ENCODE results near the gene CARD6.
A peak's percentile ranks its signal among the peaks of the same experiment; 100 is the strongest.

Gene CARD6

DNA sequence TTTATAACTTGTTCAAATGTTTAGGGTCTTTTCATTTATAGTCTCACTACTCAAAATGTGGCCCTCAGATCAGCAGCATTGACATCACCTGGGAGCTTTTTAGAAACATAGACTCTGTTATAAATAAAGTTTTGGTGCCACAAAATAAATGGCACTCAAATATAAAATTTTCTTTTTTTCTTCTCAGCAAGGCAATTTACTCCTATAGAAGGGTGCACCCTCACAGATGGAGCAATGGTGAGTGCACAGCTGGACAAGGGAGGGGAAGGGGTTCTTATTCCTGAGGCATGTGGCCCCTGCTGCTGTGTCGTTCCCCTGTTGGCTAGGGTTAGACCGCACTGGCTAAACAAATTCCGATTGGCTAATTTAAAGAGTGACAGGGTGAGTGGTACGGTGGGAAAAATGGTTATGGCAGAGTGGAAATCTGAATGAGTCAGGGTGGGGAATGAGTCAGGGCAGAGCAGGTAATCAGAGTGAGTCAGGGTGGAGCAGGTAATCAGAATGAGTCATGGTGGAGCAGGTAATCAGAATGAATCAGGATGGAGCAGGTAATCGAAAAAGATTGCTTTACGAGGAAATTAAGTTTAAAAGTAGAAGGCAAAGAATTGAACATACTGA lies 36.3 kb downstream of the CARD6 start:
- TF ChIP-seq, protein P1, sequence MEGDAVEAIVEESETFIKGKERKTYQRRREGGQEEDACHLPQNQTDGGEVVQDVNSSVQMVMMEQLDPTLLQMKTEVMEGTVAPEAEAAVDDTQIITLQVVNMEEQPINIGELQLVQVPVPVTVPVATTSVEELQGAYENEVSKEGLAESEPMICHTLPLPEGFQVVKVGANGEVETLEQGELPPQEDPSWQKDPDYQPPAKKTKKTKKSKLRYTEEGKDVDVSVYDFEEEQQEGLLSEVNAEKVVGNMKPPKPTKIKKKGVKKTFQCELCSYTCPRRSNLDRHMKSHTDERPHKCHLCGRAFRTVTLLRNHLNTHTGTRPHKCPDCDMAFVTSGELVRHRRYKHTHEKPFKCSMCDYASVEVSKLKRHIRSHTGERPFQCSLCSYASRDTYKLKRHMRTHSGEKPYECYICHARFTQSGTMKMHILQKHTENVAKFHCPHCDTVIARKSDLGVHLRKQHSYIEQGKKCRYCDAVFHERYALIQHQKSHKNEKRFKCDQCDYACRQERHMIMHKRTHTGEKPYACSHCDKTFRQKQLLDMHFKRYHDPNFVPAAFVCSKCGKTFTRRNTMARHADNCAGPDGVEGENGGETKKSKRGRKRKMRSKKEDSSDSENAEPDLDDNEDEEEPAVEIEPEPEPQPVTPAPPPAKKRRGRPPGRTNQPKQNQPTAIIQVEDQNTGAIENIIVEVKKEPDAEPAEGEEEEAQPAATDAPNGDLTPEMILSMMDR (IDR thresholded peaks at IDR 0.05): no peak

DNA sequence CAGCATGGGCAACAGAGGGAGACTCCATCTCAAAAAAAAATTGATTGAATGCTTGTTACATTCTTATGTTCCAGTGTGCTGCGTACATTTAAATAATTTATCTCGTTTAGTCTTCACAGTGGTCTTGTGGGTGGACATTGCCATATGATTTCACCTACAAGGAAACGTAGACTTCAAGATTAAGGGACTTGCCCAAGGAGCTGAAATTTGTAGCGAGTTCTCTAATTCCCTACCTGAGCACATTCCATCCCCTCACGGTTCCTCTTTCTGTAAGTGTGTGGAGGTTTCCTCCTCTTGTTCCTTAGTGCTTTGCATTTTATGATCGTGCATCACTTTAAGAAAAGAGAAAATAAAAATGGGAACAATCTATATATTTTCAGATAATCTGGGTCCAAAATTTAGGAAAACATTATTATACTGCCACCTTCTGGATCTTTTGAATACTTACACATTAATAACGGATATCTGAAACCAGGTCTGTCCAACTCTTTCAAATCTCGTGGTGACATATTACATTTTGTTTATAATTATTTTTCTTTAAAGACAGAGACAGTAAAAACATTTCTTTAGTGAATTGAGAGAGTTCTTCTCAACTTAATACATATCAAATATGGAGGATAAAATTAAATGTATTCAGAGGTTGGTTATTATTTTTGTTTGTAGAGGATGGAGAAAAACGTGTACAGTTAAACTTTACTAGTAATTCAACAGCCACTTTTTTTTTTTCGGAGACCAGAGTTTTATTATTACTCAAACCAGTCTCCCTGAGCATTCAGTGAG lies 38.2 kb downstream of the CARD6 start:
- TF ChIP-seq, protein P1 (IDR thresholded peaks at IDR 0.05): peak; percentile 57

DNA sequence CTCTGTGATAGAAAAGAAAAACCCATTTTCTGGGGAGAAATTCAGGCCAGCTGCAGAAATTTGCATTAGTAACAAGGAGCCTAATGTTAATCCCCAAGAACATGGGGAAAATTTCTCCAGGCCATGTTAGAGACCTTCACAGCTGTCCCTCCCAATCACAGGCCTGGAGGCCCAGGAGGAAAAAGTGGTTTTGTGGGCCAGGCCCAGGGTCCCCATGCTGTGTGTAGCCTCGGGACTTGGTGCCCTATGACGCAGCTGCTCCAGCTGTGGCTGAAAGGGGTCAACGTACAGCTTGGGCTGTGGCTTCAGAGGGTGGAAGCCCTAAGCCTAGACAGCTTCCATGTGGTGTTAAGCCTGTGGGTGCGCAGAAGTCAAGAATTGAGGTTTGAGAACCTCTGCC lies 41.1 kb downstream of the CARD6 start:
- TF ChIP-seq, protein P1 (IDR thresholded peaks at IDR 0.05): no peak

DNA sequence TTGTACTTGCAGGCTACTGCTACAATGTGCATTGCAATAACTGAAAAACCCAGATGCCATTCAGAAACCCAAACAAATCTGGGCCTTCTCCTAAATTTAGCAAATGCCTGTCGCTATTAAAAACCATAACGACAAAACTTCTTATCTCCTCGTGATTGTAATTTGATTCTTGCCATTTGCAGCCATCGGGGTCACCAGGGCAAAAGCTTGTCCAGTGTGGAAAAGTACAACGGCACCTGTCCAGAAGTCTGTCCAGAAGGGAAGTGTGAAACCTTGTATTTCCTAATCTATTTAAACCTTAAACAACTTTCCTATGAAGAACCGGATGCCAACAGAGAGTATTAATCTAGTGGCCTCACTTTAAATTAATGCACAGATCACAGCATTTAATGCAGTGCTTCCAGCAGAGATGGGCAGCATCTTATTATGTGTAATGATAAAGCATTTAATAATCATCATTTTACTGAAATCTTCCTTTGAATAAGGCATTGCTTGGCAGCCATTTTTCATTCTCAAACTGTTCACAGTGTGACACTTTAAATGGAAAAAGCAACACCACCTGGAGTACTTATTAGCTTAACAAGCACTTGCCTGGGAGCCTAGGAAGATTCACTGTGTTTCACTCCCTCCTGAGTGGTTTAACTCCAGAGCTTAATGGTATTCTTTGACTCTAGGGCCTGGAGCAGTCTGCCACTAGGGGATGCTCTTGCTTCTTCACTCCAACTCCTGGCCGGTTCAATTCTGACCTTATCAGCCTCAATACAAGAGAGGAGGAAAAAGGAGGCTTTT lies 63.2 kb downstream of the CARD6 start:
- TF ChIP-seq, protein P1 (IDR thresholded peaks at IDR 0.05): peak; percentile 99

DNA sequence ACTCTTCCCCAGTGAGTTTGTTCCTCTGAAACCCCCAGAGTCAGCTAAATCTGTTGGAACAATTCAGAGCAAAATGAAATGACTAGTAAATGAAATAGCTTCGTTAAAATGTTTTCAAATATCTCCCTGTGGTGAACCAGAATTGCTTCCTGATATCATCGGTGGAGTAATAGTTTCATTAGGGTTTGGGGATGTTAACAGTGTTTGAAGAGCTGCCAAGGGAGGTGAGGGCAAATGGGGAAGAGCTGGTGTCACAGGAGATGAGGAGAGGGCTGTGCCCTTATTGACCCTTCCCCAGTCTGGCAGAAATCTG lies 63.8 kb downstream of the CARD6 start:
- TF ChIP-seq, protein P1 (IDR thresholded peaks at IDR 0.05): peak; percentile 37; the same call in 1 of the 2 replicates

DNA sequence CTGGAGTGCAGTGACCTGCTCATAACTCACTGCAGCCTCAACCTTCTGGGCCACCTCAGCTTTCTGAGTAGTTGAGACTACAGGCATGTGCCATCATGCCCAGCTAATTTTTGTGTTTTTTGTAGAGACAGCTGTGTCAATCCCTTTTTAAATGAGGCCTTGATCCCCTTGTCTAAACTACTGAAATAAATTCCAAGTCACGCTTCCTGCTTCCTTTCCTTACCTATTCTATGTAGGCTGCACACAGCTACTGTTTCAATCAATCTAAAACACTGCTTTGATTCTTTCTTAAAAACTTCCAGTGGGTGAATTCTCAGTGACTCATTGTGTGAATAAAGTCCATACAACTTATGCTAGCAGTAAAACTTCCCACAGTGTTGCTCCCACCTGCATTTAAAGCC lies 65.2 kb downstream of the CARD6 start:
- TF ChIP-seq, protein P1 (IDR thresholded peaks at IDR 0.05): no peak

DNA sequence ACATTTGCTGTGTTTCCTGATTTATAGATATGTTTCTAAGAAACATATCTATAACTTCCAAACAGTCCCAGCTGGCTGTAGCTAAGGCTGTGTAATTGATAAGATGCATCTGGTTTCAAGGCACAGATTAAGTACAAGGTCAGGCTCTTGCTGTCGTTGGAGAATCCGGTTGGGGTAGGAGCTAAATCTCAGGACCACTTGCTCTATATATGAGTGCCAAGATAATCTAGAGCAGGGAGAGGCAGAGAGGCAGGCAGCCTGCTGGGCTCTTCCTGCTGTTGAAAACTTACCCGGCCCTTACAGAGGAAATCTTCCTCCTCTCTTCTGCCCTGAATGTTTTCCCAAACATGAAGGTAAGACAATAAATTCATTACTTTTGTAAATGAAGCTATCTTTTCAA lies 68.1 kb downstream of the CARD6 start, which contains the start of gene C7:
C7 (plus strand) TSS at position 234 of the 400 bp plus-strand sequence; CDS start at position 348, 114 bp downstream.
- TF ChIP-seq, protein P1 (IDR thresholded peaks at IDR 0.05): no peak
